ENCODE results near the gene EXOC6.
"Not testable (repeated sequence)": the region's sequence is repeated elsewhere in the genome, so short reads cannot be mapped to it uniquely, and the experiment has no call there.

The EXOC6 gene

GRCh38 chr10:93079663-93080349 lies 231.5 kb downstream of the EXOC6 start:
- no peak for DNase-seq (ENCODE audit: low read depth)

- peak; percentile 78 for DNase-seq (ENCODE audit: low read depth)
Measured at GRCh38 chr10:93080350-93081046, 232.2 kb downstream of the EXOC6 start.

GRCh38 chr10:93081318-93081717 lies 233.0 kb downstream of the EXOC6 start:
- DNase-seq (ENCODE audit: low read depth): no peak

DNA sequence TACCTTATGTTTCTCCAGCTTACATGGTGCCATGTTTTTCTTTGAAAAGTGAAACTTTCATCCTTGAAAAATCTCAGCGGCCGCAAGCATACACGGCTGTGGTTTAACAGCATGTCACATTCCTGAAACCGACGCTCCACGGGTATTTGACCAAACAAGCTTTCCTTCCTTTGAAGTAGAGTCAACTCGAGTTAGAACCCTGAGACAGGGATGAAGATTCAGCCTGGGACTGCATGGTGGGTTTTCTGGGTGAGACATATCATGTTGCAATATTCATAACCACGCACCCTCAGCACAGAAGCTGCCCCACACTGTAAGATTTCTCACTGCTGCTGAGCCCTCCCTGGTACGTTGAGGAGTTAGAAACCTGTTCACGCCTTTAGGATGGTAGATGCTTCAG lies 233.5 kb downstream of the EXOC6 start:
- DNase-seq (ENCODE audit: low read depth): peak; percentile 18

GRCh38 chr10:93083743-93084539 lies 235.6 kb downstream of the EXOC6 start:
- DNase-seq (ENCODE audit: low read depth): no peak

GRCh38 chr10:93085272-93085859 lies 237.0 kb downstream of the EXOC6 start:
- DNase-seq (ENCODE audit: low read depth): no peak

DNA sequence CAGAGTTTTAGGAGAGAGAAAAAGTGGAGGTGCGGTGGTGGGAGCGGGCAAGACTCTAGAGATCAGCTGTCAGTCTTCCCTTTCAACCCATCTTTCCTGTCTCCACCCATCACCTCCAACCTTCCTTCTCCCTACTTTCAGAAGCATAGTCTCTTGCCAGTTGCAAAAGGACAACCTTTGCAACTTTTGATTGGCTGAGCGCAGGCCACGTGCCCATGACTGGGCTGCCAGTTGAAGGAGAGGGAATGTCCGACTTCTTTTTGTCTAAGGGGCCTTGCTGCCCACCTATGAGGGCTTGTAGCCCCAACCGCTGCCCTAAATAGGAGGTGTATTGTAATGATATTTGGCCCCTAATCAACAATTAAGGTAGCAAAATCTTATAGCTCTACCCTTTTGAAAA lies 238.0 kb downstream of the EXOC6 start:
- DNase-seq (ENCODE audit: low read depth): no peak

GRCh38 chr10:93087846-93088245 lies 239.5 kb downstream of the EXOC6 start:
- DNase-seq (ENCODE audit: low read depth): no peak

- DNase-seq (ENCODE audit: low read depth): no peak
Measured at GRCh38 chr10:93088466-93088865, 240.1 kb downstream of the EXOC6 start.

DNA sequence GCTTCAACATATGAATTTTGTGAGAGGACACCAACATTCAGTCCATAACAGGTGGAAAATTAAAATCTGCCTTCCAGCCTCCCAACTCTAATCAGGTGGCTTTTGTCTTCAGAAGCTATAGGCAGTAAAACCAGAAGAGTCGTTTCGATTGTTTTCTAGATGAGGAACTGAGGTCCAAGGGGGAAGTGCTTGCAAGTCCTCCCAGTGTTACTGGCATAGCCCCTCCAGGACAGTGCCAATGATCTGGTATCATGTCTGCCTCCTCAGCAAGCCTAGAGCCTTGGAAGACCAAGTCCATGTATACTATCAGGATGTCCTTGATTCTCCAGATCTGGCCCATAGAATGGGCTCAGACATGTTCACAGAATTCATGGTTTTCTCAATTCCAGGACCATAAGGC lies 242.3 kb downstream of the EXOC6 start:
- no peak for DNase-seq (ENCODE audit: low read depth)

- no peak for DNase-seq (ENCODE audit: low read depth)
Measured at GRCh38 chr10:93091960-93092359, 243.6 kb downstream of the EXOC6 start.

- DNase-seq (ENCODE audit: low read depth): no peak
Measured at GRCh38 chr10:93095225-93095624, 246.9 kb downstream of the EXOC6 start.

DNA sequence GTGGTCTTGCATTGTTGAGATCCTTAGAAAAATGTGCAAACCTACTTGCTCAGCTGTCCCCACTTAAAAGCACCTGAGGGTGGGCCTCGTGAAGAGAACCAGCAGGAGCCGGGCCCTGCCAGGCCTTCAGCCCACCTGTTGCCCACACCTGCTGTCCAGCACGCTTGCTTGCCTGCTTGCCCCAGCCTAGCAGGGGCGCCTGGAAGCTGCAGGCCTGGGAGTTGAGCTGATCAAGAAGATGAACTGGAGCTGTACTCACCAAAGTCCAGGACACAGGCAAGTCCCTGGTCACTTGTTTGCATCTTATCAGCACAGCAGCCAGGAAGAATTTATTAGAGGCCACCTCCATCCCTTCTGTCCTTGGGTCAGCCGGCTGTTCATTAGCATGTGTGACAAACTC lies 248.6 kb downstream of the EXOC6 start:
- DNase-seq (ENCODE audit: low read depth): no peak

GRCh38 chr10:93097386-93097785 lies 249.1 kb downstream of the EXOC6 start:
- no peak for DNase-seq (ENCODE audit: low read depth)

DNA sequence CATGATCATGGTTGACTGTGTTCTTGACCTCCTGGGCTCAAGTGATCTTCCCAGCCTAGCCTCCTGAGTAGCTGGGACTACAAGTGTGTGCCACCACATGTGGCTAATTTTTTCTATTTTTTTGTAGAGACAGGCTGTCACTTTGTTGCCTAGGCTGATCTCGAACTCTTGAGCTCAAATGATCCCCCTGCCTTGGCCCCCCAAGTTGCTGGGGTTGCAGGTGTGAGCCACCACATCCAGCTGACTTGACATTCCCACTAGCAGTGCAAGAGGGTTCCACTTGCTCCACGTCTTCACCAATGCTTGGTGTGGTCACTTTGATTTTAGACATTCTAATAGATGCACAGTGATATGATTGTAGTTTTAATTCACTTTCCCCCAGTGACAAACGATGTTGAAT lies 250.5 kb downstream of the EXOC6 start:
- no peak for DNase-seq (ENCODE audit: low read depth)

DNA sequence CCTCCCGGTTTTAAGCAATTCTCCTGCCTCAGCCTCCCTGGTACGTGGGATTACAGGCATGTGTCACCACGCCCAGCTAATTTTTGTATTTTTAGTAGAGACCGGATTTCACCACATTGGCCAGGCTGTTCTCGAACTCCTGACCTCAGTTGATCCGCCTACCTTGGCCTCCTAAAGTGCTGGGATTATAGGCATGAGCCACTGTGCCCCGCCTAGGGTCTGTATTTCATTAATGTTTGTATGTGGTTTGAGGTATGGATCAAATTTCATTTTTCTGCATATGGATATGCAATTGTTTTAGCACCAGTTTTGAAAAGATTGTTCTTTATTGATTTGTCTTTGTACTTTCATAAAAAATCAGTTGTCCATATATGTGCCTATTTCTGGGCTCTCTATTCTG lies 251.3 kb downstream of the EXOC6 start:
- DNase-seq (ENCODE audit: low read depth): no peak

DNA sequence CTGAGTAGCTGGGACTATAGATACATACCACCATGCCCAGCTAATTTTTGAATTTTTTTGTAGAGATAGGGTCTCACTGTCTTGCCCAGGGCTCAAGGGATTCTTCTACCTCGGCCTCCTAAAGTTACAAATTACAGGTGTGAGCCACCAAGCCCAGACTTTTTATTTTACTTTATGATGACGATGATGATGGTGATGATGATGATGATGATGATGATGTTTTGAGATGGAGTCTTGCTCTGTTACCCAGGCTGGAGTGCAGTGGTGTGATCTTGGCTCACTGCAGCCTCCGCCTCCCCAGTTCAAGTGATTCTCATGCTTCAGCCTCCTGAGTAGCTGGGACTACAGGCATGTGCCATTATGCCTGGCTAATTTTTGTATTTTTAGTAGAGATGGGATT lies 252.8 kb downstream of the EXOC6 start:
- DNase-seq (ENCODE audit: low read depth): not testable (repeated sequence)

DNA sequence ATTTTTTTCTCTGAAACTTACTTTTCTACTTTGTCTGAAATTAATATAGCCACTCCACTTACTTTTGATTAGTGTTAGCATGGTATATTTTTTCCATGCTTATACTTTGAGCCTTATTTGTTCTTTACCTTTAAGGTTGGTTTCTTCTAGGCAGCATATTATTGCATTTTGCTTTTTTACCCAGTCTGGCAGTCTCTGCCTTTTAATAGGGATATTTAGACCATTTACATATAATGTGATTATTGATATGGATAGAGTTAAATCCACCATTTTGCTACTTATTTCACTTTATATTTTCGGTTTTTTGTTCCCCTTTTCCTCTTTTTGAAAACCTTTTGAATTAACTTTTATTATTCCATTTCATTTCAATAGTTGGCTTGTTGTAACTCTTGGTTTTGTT lies 255.6 kb downstream of the EXOC6 start:
- DNase-seq (ENCODE audit: low read depth): no peak

DNA sequence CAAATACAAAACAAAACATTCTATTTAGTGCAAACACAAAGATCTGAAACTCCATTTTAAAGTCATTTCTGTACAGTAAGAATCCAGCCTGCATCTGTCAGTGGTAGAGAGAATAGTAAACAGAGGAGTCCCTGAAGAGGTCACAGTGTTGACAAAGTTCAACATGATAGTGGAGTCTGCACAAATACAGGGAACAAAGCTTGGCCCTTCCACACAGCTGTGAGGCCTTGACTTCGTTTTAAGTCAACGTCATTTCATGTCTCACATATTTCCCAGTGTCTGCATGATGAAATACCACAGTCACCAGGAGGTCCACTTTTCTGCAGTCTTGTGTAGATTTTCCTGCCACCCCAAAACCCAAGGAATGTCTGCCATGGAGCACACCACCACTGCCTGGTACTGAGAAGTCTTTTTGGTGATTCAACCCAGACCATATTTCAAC lies 258.3 kb downstream of the EXOC6 start:
- peak; percentile 80 for DNase-seq (ENCODE audit: low read depth)
